HUDEP-2 (cell line): ENCODE results near the gene ACOT8.

Experiments
- DNase-seq, 76 experiments: peaks; one replicate each; lab custom pipeline; 2025; ENCODE audit not compliant: unreplicated experiment in 76 of 76; lab: John Stamatoyannopoulos, UW

The ACOT8 gene

GRCh38 chr20:45859916-45860315 lies 2.7 kb upstream of the ACOT8 start:
- DNase-seq: no peak

GRCh38 chr20:45857882-45858216 lies 657 bp upstream of the ACOT8 start:
- peak in 51 of 76 experiments; percentile 13 to 78 (median 58) for DNase-seq

GRCh38 chr20:45853484-45853883 lies 3.7 kb downstream of the ACOT8 start:
- no peak for DNase-seq

GRCh38 chr20:45852326-45852725 lies 4.9 kb downstream of the ACOT8 start:
- DNase-seq: peak in 18 of 76 experiments; percentile 7 to 42 (median 26)

GRCh38 chr20:45851501-45851900 lies 5.7 kb downstream of the ACOT8 start:
- DNase-seq: no peak

GRCh38 chr20:45850926-45851325 lies 6.3 kb downstream of the ACOT8 start:
- peak in 69 of 76 experiments; percentile 7 to 78 (median 49) for DNase-seq

- no peak for DNase-seq
Observed at GRCh38 chr20:45850238-45850637, 7.0 kb downstream of the ACOT8 start.

GRCh38 chr20:45848969-45849582 lies 8.1 kb downstream of the ACOT8 start:
- DNase-seq: no peak

- DNase-seq: no peak
Observed at GRCh38 chr20:45848421-45848820, 8.8 kb downstream of the ACOT8 start.

- DNase-seq: no peak
Observed at GRCh38 chr20:45845452-45845851, 11.7 kb downstream of the ACOT8 start.

- DNase-seq: no peak
Observed at GRCh38 chr20:45843506-45843905, 13.7 kb downstream of the ACOT8 start.

- DNase-seq: no peak
Observed at GRCh38 chr20:45842169-45842812, 14.9 kb downstream of the ACOT8 start.

- no peak for DNase-seq
Observed at GRCh38 chr20:45841407-45842129, 15.6 kb downstream of the ACOT8 start.

- DNase-seq: no peak
Observed at GRCh38 chr20:45840700-45841198, 16.4 kb downstream of the ACOT8 start.

- peak in 52 of 76 experiments; percentile 10 to 79 (median 42) for DNase-seq
Observed at GRCh38 chr20:45836841-45837240, 20.4 kb downstream of the ACOT8 start.

- DNase-seq: peak in 70 of 76 experiments; percentile 8 to 81 (median 48)
Observed at GRCh38 chr20:45835825-45836224, 21.4 kb downstream of the ACOT8 start.

- peak in 1 of 76 experiments; percentile 15 for DNase-seq
Observed at GRCh38 chr20:45835329-45835765, 21.8 kb downstream of the ACOT8 start.

GRCh38 chr20:45834797-45835161 lies 22.4 kb downstream of the ACOT8 start:
- DNase-seq: no peak

- DNase-seq: no peak
Observed at GRCh38 chr20:45833883-45834796, 23.1 kb downstream of the ACOT8 start.

- DNase-seq: no peak
Observed at GRCh38 chr20:45833030-45833882, 23.9 kb downstream of the ACOT8 start, which contains the start of gene SNX21. SNX21 (plus strand) TSS chr20:45833799; CDS start chr20:45833920, 121 bp downstream.
